GM19372 (cell line): Measurements from ENCODE around the gene ULK4.

Source experiments
- ATAC-seq: cut with Tn5 transposase; IDR thresholded peaks from one replicate; pipeline ENCODE4 v1.9.1; 2021; ENCODE audit warnings: mild to moderate bottlenecking, low read depth, moderate library complexity; ENCODE audit not compliant: unreplicated experiment

ULK4 gene

GRCh38 chr3:41329881-41330280, 632.0 kb downstream of the ULK4 start:
- no peak for ATAC-seq

- ATAC-seq: no peak
These were observed 633.0 kb downstream of the ULK4 start for GRCh38 chr3:41328926-41329325.

GRCh38 chr3:41327718-41328117, 634.2 kb downstream of the ULK4 start:
- ATAC-seq: no peak

- ATAC-seq: no peak
These were observed 637.8 kb downstream of the ULK4 start for GRCh38 chr3:41324156-41324475.

GRCh38 chr3:41323467-41324155, 638.3 kb downstream of the ULK4 start:
- no peak for ATAC-seq

GRCh38 chr3:41321642-41321980, 640.3 kb downstream of the ULK4 start:
- no peak for ATAC-seq

- no peak for ATAC-seq
These were observed 640.8 kb downstream of the ULK4 start for GRCh38 chr3:41320953-41321641.

- no peak for ATAC-seq
These were observed 643.4 kb downstream of the ULK4 start for GRCh38 chr3:41318520-41318919.

- no peak for ATAC-seq
These were observed 644.2 kb downstream of the ULK4 start for GRCh38 chr3:41317718-41318117.

GRCh38 chr3:41317298-41317697, 644.6 kb downstream of the ULK4 start:
- ATAC-seq: no peak

- ATAC-seq: no peak
These were observed 646.8 kb downstream of the ULK4 start for GRCh38 chr3:41315126-41315525.

GRCh38 chr3:41308119-41308518, 653.8 kb downstream of the ULK4 start:
- no peak for ATAC-seq

GRCh38 chr3:41307065-41307464, 654.8 kb downstream of the ULK4 start:
- ATAC-seq: no peak

- no peak for ATAC-seq
These were observed 657.3 kb downstream of the ULK4 start for GRCh38 chr3:41304593-41304992.

GRCh38 chr3:41302295-41302694, 659.6 kb downstream of the ULK4 start:
- no peak for ATAC-seq

GRCh38 chr3:41301548-41301947, 660.4 kb downstream of the ULK4 start:
- no peak for ATAC-seq

GRCh38 chr3:41299036-41299435, 662.9 kb downstream of the ULK4 start:
- no peak for ATAC-seq

- no peak for ATAC-seq
These were observed 664.2 kb downstream of the ULK4 start for GRCh38 chr3:41297750-41298149.

GRCh38 chr3:41296556-41296955, 665.3 kb downstream of the ULK4 start:
- no peak for ATAC-seq

- ATAC-seq: no peak
These were observed 666.2 kb downstream of the ULK4 start for GRCh38 chr3:41295740-41296139.

- no peak for ATAC-seq
These were observed 668.7 kb downstream of the ULK4 start for GRCh38 chr3:41293169-41293681.

- no peak for ATAC-seq
These were observed 671.2 kb downstream of the ULK4 start for GRCh38 chr3:41290736-41291135.
